NCI-H2081 (cell line): ENCODE results near the gene TNMD.
"Not testable (repeated sequence)": the region's sequence is repeated elsewhere in the genome, so short reads cannot be mapped to it uniquely, and the experiment has no call there.

Experiments
- DNase-seq, 2 experiments: peaks; one replicate each; lab custom pipeline; 2025; lab: John Stamatoyannopoulos, UW

The TNMD gene

GRCh38 chrX:100584611-100585010 is at the start of gene TNMD:
TNMD (plus strand) TSS chrX:100584936; CDS start chrX:100585019, 83 bp downstream.
- no peak for DNase-seq

GRCh38 chrX:100565534-100565933 is 19.2 kb upstream of the TNMD start:
- not testable (repeated sequence) for DNase-seq

- DNase-seq = no peak
Measured at GRCh38 chrX:100586747-100587146, 2.0 kb downstream of the TNMD start.

GRCh38 chrX:100587861-100588260 is 3.1 kb downstream of the TNMD start:
- no peak for DNase-seq

GRCh38 chrX:100591256-100592051 is 6.7 kb downstream of the TNMD start:
- no peak for DNase-seq

GRCh38 chrX:100593126-100593525 is 8.4 kb downstream of the TNMD start:
- DNase-seq = no peak

GRCh38 chrX:100593581-100593980 is 8.8 kb downstream of the TNMD start:
- no peak for DNase-seq

GRCh38 chrX:100596601-100597000 is 11.9 kb downstream of the TNMD start:
- no peak for DNase-seq

- no peak for DNase-seq
Measured at GRCh38 chrX:100599456-100599855, 14.7 kb downstream of the TNMD start.

- DNase-seq = no peak
Measured at GRCh38 chrX:100600340-100600739, 15.6 kb downstream of the TNMD start.

- DNase-seq = no peak
Measured at GRCh38 chrX:100600758-100601157, 16.0 kb downstream of the TNMD start.

- DNase-seq = no peak
Measured at GRCh38 chrX:100606753-100607152, 22.0 kb downstream of the TNMD start.

- no peak for DNase-seq
Measured at GRCh38 chrX:100609591-100609990, 24.9 kb downstream of the TNMD start.

- DNase-seq = no peak
Measured at GRCh38 chrX:100611951-100612350, 27.2 kb downstream of the TNMD start.

GRCh38 chrX:100615005-100615404 is 30.3 kb downstream of the TNMD start:
- peak; percentile 20 to 47 for DNase-seq

GRCh38 chrX:100623001-100623400 is 38.3 kb downstream of the TNMD start:
- DNase-seq = no peak

GRCh38 chrX:100625985-100626491 is 41.3 kb downstream of the TNMD start:
- no peak for DNase-seq

GRCh38 chrX:100635040-100635439 is 50.3 kb downstream of the TNMD start:
- DNase-seq = no peak

GRCh38 chrX:100635989-100636320 is 51.2 kb downstream of the TNMD start:
- no peak for DNase-seq

- peak; percentile 83 to 84 for DNase-seq
Measured at GRCh38 chrX:100636321-100636991, 51.7 kb downstream of the TNMD start, which contains the start of gene TSPAN6. TSPAN6 (minus strand) TSS chrX:100636806; CDS start chrX:100636694, 112 bp downstream.

GRCh38 chrX:100642290-100642689 is 57.6 kb downstream of the TNMD start:
- no peak for DNase-seq

- DNase-seq = no peak
Measured at GRCh38 chrX:100643212-100643611, 58.5 kb downstream of the TNMD start.
